Suprapubic skin (tissue), 4 donors: Measurements from ENCODE around the gene KIF4A. TPM values are rescaled to one million over a fixed set of nuclear protein-coding genes. Genes with fewer than 3 reads are reported as not detected.

Experiments
- DNase-seq, 2 donors: peaks; one replicate each; pipeline ENCODE4 v3.0.0-alpha.2; 2019; ENCODE audit warnings: low spot score in 2 of 2
- H3K27ac ChIP-seq: fragments of 200-600 bp; sonication (generic); one replicate; pipeline ENCODE4 v1.5.1; 2019
- H3K27me3 ChIP-seq: fragments of 200-600 bp; sonication (generic); one replicate; pipeline ENCODE4 v1.5.1; 2019
- H3K36me3 ChIP-seq: fragments of 200-600 bp; sonication (generic); one replicate; pipeline ENCODE4 v1.5.1; 2019
- H3K4me1 ChIP-seq: fragments of 200-600 bp; sonication (generic); one replicate; pipeline ENCODE4 v1.5.1; 2019
- H3K4me3 ChIP-seq: fragments of 200-600 bp; sonication (generic); one replicate; pipeline ENCODE4 v1.5.1; 2019; ENCODE audit warnings: mild to moderate bottlenecking
- H3K9me3 ChIP-seq: fragments of 200-600 bp; sonication (generic); one replicate; pipeline ENCODE4 v1.5.1; 2019
- CTCF ChIP-seq, 2 donors: fragments of 200-600 bp in 1 of 2; fragments of 450-650 bp in 1 of 2; sonication (generic) in 1 of 2; IDR thresholded peaks; one replicate each; pipeline ENCODE4 v1.5.1; 2016 to 2019; ENCODE audit warnings: antibody characterized with exemption in 2 of 2, mild to moderate bottlenecking in 1 of 2, moderate library complexity in 1 of 2
- EP300 ChIP-seq: sonication (generic); formaldehyde crosslinking; IDR thresholded peaks from one replicate; pipeline ENCODE4 v1.6.1; 2017; ENCODE audit warnings: antibody characterized with exemption
- POLR2A ChIP-seq, 2 donors: fragments of 450-650 bp; IDR thresholded peaks; one replicate each; pipeline ENCODE4 v1.6.1; 2017; ENCODE audit warnings: antibody characterized with exemption in 2 of 2, mild to moderate bottlenecking in 2 of 2, moderate library complexity in 2 of 2
- POLR2AphosphoS5 ChIP-seq, 3 donors: sonication (generic); formaldehyde crosslinking; IDR thresholded peaks; one replicate each; pipeline ENCODE4 v1.6.1; 2017; ENCODE audit warnings: antibody characterized with exemption in 3 of 3
- WGBS: methylation state at CpG from one replicate; pipeline ENCODE4 v1.1.5; 2018; 5-methylcytosine and 5-hydroxymethylcytosine counted together
- total RNA-seq, 4 donors: library from RNA; depleted of rRNA; stranded (reverse); fragments of >200 nt; gene quantifications; one replicate each; pipeline ENCODE4 v1.1.0, GENCODE V29; 2016

KIF4A gene
- total RNA-seq, 4 donors from 2014 or later: 1.4 to 2.3 (median 1.9) TPM

DNA sequence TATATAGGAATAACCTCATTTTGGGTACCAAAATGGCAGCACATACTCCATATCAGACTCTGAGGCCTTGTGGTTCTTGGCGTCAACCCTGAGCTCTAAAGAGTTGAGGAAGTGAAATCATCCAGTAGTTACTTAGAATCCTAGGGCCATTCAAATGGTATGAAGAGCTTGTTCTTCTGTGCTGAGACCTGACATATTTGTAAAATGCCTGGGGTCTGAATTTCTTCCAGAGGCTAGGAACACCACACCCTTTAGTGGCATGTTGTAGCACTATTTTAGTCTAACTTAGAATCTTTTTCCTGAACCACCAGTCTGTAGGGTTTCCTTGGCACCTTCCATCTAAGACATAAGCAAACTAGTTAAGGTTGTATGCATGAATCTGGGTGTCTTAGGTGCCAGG is 115.1 kb downstream of the KIF4A start:
- TF ChIP-seq EP300: no peak
- no peak for TF ChIP-seq CTCF (IDR thresholded peaks at IDR 0.05)
- TF ChIP-seq POLR2AphosphoS5 (IDR thresholded peaks at IDR 0.05): no peak
- no peak for TF ChIP-seq POLR2A (IDR thresholded peaks at IDR 0.05)
- no peaks in the 10 kb centered on the region for H3K36me3 ChIP-seq
- no peak overlapping the region for H3K4me3 ChIP-seq

DNA sequence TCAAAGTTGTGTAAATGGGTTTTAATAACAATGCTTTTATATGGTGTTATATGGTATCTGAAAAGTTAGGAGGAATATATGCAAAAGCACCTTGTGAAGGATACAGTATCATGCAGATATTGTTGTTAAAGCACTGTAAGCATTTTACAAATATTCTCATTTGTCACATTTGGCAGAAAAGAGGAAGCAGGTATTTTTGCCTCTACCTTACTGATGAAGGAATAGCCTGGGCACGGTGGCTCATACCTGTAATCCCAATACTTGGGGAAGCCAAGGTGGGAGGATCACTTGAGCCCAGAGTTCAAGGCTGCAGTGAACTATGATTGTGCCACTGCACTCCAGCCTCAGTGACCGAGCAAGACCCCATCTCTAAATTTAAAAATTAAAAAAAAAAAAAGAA is 121.0 kb downstream of the KIF4A start:
- Histone ChIP-seq H3K27ac (no peak overlapping the region), H3K9me3 (no peaks in the 10 kb centered on the region), H3K4me1 (no peaks in the 10 kb centered on the region), H3K4me3 (no peak overlapping the region), H3K27me3 (no peaks in the 10 kb centered on the region), H3K36me3 (no peaks in the 10 kb centered on the region)
- TF ChIP-seq EP300 (no peak), POLR2AphosphoS5 (IDR thresholded peaks at IDR 0.05) (no peak), CTCF (IDR thresholded peaks at IDR 0.05) (no peak), POLR2A (IDR thresholded peaks at IDR 0.05) (no peak)
- WGBS: 83% methylated on average over 2 of the region's 2 CpGs
- DNase-seq: no peak

More for the DNA sequence above, 115.1 kb downstream of the KIF4A start:
- no peaks in the 10 kb centered on the region for H3K9me3 ChIP-seq
- H3K4me1 ChIP-seq: no peaks in the 10 kb centered on the region
- H3K27me3 ChIP-seq: no peaks in the 10 kb centered on the region
- H3K27ac ChIP-seq: no peak overlapping the region
- 57% methylated on average over 1 of the region's 1 CpG for WGBS
- no peak for DNase-seq

- no peak overlapping the region for H3K4me3 ChIP-seq
- no peak for DNase-seq
- TF ChIP-seq EP300 (no peak), CTCF (IDR thresholded peaks at IDR 0.05) (no peak), POLR2AphosphoS5 (IDR thresholded peaks at IDR 0.05) (no peak), POLR2A (IDR thresholded peaks at IDR 0.05) (no peak)
- H3K27me3 ChIP-seq: no peaks in the 10 kb centered on the region
- H3K4me1 ChIP-seq: no peaks in the 10 kb centered on the region
- no peaks in the 10 kb centered on the region for H3K36me3 ChIP-seq
- no peaks in the 10 kb centered on the region for H3K9me3 ChIP-seq
- 81% methylated on average over 3 of the region's 3 CpGs for WGBS
- H3K27ac ChIP-seq: no peak overlapping the region
Measured at GRCh38 chrX:70411475-70411874, 121.6 kb downstream of the KIF4A start.

GRCh38 chrX:70421618-70422017 is 131.7 kb downstream of the KIF4A start:
- TF ChIP-seq POLR2AphosphoS5 (IDR thresholded peaks at IDR 0.05) (no peak), CTCF (IDR thresholded peaks at IDR 0.05) (no peak), POLR2A (IDR thresholded peaks at IDR 0.05) (no peak), EP300 (no peak)
- no peak for DNase-seq
- Histone ChIP-seq H3K4me1 (no peaks in the 10 kb centered on the region), H3K27ac (no peak overlapping the region), H3K9me3 (no peaks in the 10 kb centered on the region), H3K36me3 (no peaks in the 10 kb centered on the region), H3K4me3 (no peak overlapping the region), H3K27me3 (no peaks in the 10 kb centered on the region)
- WGBS: 38% methylated on average over 1 of the region's 2 CpGs

DNA sequence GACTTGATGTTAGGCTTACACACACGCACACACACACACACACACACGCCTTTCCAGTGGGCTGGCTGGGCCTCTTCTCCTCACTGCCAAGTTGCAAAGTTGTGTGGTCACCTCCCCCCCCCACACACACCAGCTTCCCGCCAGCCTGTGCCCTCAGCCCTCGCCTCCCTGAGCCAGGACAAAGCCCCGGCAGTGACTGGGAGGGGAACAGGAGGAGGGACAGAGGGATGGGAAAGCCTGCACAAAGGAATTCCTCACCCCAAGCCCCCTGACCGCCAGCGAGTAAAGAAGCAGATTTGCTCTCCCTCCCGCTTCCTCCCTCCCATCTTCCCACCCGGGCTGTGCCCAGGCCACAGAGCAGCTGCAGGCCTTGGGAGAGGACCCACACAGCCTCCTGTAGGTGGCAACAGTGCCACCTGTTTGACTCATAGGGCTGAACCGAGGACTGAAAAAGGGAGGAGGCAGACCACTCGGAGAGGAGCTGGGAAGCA is 133.0 kb downstream of the KIF4A start, which contains the start of gene GDPD2:
Gene GDPD2, plus strand, starts transcription at position 464 of the 491 bp plus-strand sequence. CDS start 1,671 bp downstream, outside the sequence.
- TF ChIP-seq POLR2A (IDR thresholded peaks at IDR 0.05) (no peak), EP300 (no peak), POLR2AphosphoS5 (IDR thresholded peaks at IDR 0.05) (no peak), CTCF (IDR thresholded peaks at IDR 0.05) (no peak)
- 38% methylated on average over 4 of the region's 11 CpGs for WGBS
- Histone ChIP-seq H3K36me3 (no peaks in the 10 kb centered on the region), H3K27ac (no peak within 1 kb of the TSS), H3K4me3 (peak within 1 kb of the TSS; percentile 10), H3K9me3 (no peaks in the 10 kb centered on the region), H3K27me3 (no peaks in the 10 kb centered on the region), H3K4me1 (no peaks in the 10 kb centered on the region)
- no peak for DNase-seq
